Suprapubic skin (tissue), 4 donors: Measurements from ENCODE around the gene PRKRIP1.
"Not testable (repeated sequence)": the region's sequence is repeated elsewhere in the genome, so short reads cannot be mapped to it uniquely, and the experiment has no call there.

Source experiments
- CTCF ChIP-seq, 2 donors: fragments of 200-600 bp in 1 of 2; fragments of 450-650 bp in 1 of 2; sonication (generic) in 1 of 2; IDR thresholded peaks; one replicate each; pipeline ENCODE4 v1.5.1; 2016 to 2019; ENCODE audit warnings: antibody characterized with exemption in 2 of 2, mild to moderate bottlenecking in 1 of 2, moderate library complexity in 1 of 2
- EP300 ChIP-seq: sonication (generic); formaldehyde crosslinking; IDR thresholded peaks from one replicate; pipeline ENCODE4 v1.6.1; 2017; ENCODE audit warnings: antibody characterized with exemption
- POLR2A ChIP-seq, 2 donors: fragments of 450-650 bp; IDR thresholded peaks; one replicate each; pipeline ENCODE4 v1.6.1; 2017; ENCODE audit warnings: antibody characterized with exemption in 2 of 2, mild to moderate bottlenecking in 2 of 2, moderate library complexity in 2 of 2
- POLR2AphosphoS5 ChIP-seq, 3 donors: sonication (generic); formaldehyde crosslinking; IDR thresholded peaks; one replicate each; pipeline ENCODE4 v1.6.1; 2017; ENCODE audit warnings: antibody characterized with exemption in 3 of 3

GRCh38 chr7:102365390-102365789 is 30.8 kb upstream of the PRKRIP1 start:
- TF ChIP-seq POLR2AphosphoS5 (IDR thresholded peaks at IDR 0.05); CTCF (IDR thresholded peaks at IDR 0.05); EP300; POLR2A (IDR thresholded peaks at IDR 0.05): not testable (repeated sequence)
